Hepatocyte (in vitro differentiated cells): Measurements from ENCODE around the gene MAX.

Experiments used
- CTCF ChIP-seq: fragments of 200-600 bp; sonication (generic); IDR thresholded peaks from 2 replicates; pipeline ENCODE4 v1.5.1; 2016; ENCODE audit warnings: antibody characterized with exemption, mild to moderate bottlenecking; ENCODE audit not compliant: poor library complexity
- EZH2 ChIP-seq: fragments of 200-600 bp; sonication (generic); IDR thresholded peaks from 2 replicates; pipeline ENCODE4 v1.6.1; 2016; ENCODE audit warnings: antibody characterized with exemption, mild to moderate bottlenecking, borderline replicate concordance
- EZH2phosphoT487 ChIP-seq: fragments of 200-600 bp; sonication (generic); IDR thresholded peaks from one replicate; pipeline ENCODE4 v1.6.1; 2018; ENCODE audit warnings: antibody characterized with exemption, mild to moderate bottlenecking, low read depth, moderate library complexity; ENCODE audit not compliant: unreplicated experiment, severe bottlenecking

- TF ChIP-seq CTCF (no peak), EZH2 (no peak), EZH2phosphoT487 (no peak)
These were observed 36.6 kb downstream of the MAX start for GRCh38 chr14:65065719-65066118.
